Sigmoid colon (tissue), 7 donors: ENCODE data around the gene PAFAH1B2. TPM values are rescaled to one million over a fixed set of nuclear protein-coding genes. Genes with fewer than 3 reads are reported as not detected.

ENCODE experiments used
- DNase-seq: peaks from one replicate; pipeline ENCODE4 v3.0.0-alpha.2; 2019
- H3K27ac ChIP-seq, 4 donors: fragments of 200-600 bp; sonication (generic); one replicate each; pipeline ENCODE4 v1.5.1; 2016 to 2019; ENCODE audit warnings: mild to moderate bottlenecking in 1 of 4
- H3K27me3 ChIP-seq, 3 donors: fragments of 200-600 bp; sonication (generic); one replicate each; pipeline ENCODE4 v1.5.1; 2019; ENCODE audit warnings: mild to moderate bottlenecking in 1 of 3
- H3K36me3 ChIP-seq, 4 donors: fragments of 200-600 bp; sonication (generic); one replicate each; pipeline ENCODE4 v1.5.1; 2016 to 2019
- H3K4me1 ChIP-seq, 4 donors: fragments of 200-600 bp; sonication (generic); one replicate each; pipeline ENCODE4 v1.5.1; 2017 to 2019
- H3K4me3 ChIP-seq, 4 donors: fragments of 200-600 bp; sonication (generic); one replicate each; pipeline ENCODE4 v1.5.1; 2017 to 2019; ENCODE audit warnings: mild to moderate bottlenecking in 2 of 4, moderate library complexity in 1 of 4
- H3K9me3 ChIP-seq, 4 donors: fragments of 200-600 bp in 3 of 4; sonication (generic) in 3 of 4; one replicate each; pipeline versions ENCODE4 v1.5.1 to v1.6.1; 2013 to 2019
- EP300 ChIP-seq, 4 donors: sonication (generic); formaldehyde crosslinking; IDR thresholded peaks; one replicate each; pipeline ENCODE4 v1.6.1; 2017; ENCODE audit warnings: antibody characterized with exemption in 4 of 4
- POLR2A ChIP-seq, 2 donors: fragments of 450-650 bp; IDR thresholded peaks; one replicate each; pipeline ENCODE4 v1.6.1; 2016; ENCODE audit warnings: antibody characterized with exemption in 2 of 2, mild to moderate bottlenecking in 2 of 2, moderate library complexity in 2 of 2
- POLR2AphosphoS5 ChIP-seq, 4 donors: sonication (generic); formaldehyde crosslinking; IDR thresholded peaks; one replicate each; pipeline ENCODE4 v1.6.1; 2017; ENCODE audit warnings: antibody characterized with exemption in 4 of 4
- WGBS, 2 donors: extraction: QIAGEN DNeasy Blood & Tissue Kit; methylation state at CpG; one replicate each; pipeline ENCODE4 v1.1.7; 2013; 5-methylcytosine and 5-hydroxymethylcytosine counted together
- intact Hi-C: fragments of 100-400 bp; cut with DNase I; formaldehyde crosslinking; loops from one replicate; pipeline ENCODE4 v1.15.1; 2023
- polyA plus RNA-seq, 3 donors: library from polyadenylated mRNA; stranded (reverse); fragments of 200-250 nt; gene quantifications; one replicate each; pipeline ENCODE4 v1.2.3, GENCODE V29; 2013
- total RNA-seq, 4 donors: library from RNA; depleted of rRNA; stranded (reverse); fragments of >200 nt; gene quantifications; one replicate each; pipeline ENCODE4 v1.1.0, GENCODE V29; 2016
- TF ChIP-seq, protein P1 (sequence below), 4 experiments: fragments of 450-650 bp in 3 of 4; fragments of 200-600 bp in 1 of 4; IDR thresholded peaks; one replicate each; pipeline ENCODE4 v1.5.1; 2016 to 2019; ENCODE audit warnings: antibody characterized with exemption in 4 of 4, mild to moderate bottlenecking in 3 of 4, moderate library complexity in 2 of 4
- donor health status: healthy with polysubstance abuse.
- donor health status: Bipolar disorder and iron deficiency.
- donor health status: healthy.

Gene PAFAH1B2
- total and polyA plus RNA-seq, 7 donors: 26.0 to 76.4 (median 42.1) TPM

DNA sequence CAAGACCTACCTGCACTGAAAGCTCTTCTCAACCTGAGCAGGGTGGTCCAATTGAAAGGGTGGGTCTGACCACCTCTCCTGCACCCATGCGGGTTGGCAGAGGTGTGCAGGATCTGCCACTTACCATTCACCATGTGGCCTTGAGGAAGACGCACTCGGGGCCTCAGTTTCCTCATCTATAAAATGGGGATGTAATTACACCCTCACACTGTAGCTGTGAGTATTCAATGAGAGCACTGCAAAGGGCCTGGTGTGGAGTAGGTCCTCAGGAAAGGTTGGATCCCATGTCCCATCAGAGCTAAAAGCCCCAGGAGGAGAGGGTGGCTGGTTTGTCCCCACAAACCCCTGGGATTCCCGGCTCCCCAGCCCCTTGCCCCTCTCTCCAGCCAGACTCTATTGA, 54.5 kb downstream of the PAFAH1B2 start:
- Histone ChIP-seq H3K36me3 (peaks cover 18 to 51% (median 33%) of the 10 kb centered on the region in 4 donors), H3K27ac (peak overlapping the region; percentile 90 to 99 (median 96)), H3K4me3 (peak overlapping the region; percentile 59 to 90 (median 86)), H3K9me3 (no peaks in the 10 kb centered on the region), H3K4me1 (peaks cover 0 to 33% (median 30%) of the 10 kb centered on the region in 4 donors), H3K27me3 (no peaks in the 10 kb centered on the region)
- 53 to 71% methylated on average over 4 of the region's 4 CpGs for WGBS, 2 donors
- TF ChIP-seq, protein P1, sequence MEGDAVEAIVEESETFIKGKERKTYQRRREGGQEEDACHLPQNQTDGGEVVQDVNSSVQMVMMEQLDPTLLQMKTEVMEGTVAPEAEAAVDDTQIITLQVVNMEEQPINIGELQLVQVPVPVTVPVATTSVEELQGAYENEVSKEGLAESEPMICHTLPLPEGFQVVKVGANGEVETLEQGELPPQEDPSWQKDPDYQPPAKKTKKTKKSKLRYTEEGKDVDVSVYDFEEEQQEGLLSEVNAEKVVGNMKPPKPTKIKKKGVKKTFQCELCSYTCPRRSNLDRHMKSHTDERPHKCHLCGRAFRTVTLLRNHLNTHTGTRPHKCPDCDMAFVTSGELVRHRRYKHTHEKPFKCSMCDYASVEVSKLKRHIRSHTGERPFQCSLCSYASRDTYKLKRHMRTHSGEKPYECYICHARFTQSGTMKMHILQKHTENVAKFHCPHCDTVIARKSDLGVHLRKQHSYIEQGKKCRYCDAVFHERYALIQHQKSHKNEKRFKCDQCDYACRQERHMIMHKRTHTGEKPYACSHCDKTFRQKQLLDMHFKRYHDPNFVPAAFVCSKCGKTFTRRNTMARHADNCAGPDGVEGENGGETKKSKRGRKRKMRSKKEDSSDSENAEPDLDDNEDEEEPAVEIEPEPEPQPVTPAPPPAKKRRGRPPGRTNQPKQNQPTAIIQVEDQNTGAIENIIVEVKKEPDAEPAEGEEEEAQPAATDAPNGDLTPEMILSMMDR (IDR thresholded peaks at IDR 0.05): no peak
- TF ChIP-seq POLR2A (IDR thresholded peaks at IDR 0.05) (no peak), POLR2AphosphoS5 (IDR thresholded peaks at IDR 0.05) (no peak), EP300 (IDR thresholded peaks at IDR 0.05) (no peak)
- no peak for DNase-seq
- intact Hi-C loops: loop anchor here (1.0 to 5.0 kb wide), 2 partner anchors 24 to 51 kb away; no protein-coding TSS in a partner anchor

DNA sequence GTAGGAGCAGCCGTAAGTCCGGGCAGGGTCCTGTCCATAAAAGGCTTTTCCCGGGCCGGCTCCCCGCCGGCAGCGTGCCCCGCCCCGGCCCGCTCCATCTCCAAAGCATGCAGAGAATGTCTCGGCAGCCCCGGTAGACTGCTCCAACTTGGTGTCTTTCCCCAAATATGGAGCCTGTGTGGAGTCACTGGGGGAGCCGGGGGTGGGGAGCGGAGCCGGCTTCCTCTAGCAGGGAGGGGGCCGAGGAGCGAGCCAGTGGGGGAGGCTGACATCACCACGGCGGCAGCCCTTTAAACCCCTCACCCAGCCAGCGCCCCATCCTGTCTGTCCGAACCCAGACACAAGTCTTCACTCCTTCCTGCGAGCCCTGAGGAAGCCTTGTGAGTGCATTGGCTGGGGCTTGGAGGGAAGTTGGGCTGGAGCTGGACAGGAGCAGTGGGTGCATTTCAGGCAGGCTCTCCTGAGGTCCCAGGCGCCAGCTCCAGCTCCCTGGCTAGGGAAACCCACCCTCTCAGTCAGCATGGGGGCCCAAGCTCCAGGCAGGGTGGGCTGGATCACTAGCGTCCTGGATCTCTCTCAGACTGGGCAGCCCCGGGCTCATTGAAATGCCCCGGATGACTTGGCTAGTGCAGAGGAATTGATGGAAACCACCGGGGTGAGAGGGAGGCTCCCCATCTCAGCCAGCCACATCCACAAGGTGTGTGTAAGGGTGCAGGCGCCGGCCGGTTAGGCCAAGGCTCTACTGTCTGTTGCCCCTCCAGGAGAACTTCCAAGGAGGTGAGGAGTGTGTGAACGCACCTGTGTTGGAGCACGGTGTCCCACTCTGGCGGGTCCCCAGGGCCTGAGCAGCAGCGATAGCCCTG, 55.2 kb downstream of the PAFAH1B2 start, which contains the start of gene TAGLN:
Gene TAGLN, plus strand, starts transcription at position 318 of the 863 bp plus-strand sequence. CDS start 3,644 bp downstream, outside the sequence.
- Histone ChIP-seq H3K4me3 (peak within 1 kb of the TSS; percentile 59 to 90 (median 86)), H3K27me3 (no peaks in the 10 kb centered on the region), H3K27ac (peak within 1 kb of the TSS; percentile 90 to 99 (median 96)), H3K36me3 (peaks cover 23 to 51% (median 35%) of the 10 kb centered on the region in 4 donors), H3K9me3 (no peaks in the 10 kb centered on the region), H3K4me1 (peaks cover 0 to 40% (median 35%) of the 10 kb centered on the region in 4 donors)
- 46 to 47% methylated on average over 34 of the region's 34 CpGs for WGBS, 2 donors
- peak; percentile 97 for DNase-seq
- TF ChIP-seq EP300 (IDR thresholded peaks at IDR 0.05): peak in 2 of 4 donors; percentile 42 to 62
- peak; percentile 86 to 97 for TF ChIP-seq POLR2A (IDR thresholded peaks at IDR 0.05)
- TF ChIP-seq, protein P1 (IDR thresholded peaks at IDR 0.05): no peak
- TF ChIP-seq POLR2AphosphoS5 (IDR thresholded peaks at IDR 0.05): peak; percentile 96 to 99 (median 98)
- intact Hi-C loops: loop anchor here (5.0 kb wide), 1 partner anchor 52 kb away; no protein-coding TSS in a partner anchor

DNA sequence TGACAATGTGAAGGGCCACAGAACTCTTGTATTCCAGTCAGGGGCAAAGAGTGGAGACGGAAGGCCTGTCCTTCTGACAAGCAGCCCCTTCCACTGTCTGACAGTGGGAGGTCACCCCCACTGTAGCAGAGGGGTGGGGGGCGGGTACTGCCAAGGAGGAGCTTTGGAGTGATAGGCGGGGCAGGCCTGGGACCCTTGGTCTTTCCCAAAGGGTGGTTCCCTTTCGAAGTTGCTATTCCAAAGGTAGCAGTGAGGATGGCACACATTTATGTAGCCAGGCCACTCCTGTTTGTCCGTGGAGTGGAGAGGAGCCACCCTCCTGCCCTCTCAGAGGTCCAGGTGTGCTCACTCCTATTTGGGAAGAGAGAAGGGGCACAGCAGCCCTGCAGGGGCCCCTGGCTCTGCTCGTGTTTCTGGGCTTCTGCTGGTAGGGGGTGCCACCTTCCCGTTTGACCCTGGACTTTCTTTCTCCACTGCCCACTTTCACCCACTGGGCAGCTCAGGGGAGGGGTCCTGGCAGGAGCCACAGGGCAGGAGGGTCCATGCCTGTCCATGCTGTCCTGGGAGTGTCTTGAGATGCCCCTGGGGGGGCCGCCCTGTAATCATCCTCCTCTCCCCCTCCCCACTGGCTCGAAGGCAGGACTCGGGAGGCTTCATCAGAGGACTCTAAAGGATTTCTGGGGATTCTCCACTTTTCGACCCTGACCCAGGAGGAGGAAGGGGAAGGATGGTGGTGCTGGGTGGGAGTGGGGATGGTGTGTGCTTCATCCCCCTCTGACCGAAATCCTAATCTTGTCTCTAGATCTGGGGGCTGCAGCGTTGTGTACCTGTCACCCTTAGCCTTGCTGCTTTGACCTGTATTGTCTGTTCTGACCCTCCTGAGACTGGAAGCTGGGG, 56.1 kb downstream of the PAFAH1B2 start:
- intact Hi-C loops: loop anchor here (5.0 kb wide), 1 partner anchor 53 kb away; no protein-coding TSS in a partner anchor
- H3K4me1 ChIP-seq: peaks cover 0 to 49% (median 44%) of the 10 kb centered on the region in 4 donors
- TF ChIP-seq EP300 (IDR thresholded peaks at IDR 0.05) (no peak), POLR2AphosphoS5 (IDR thresholded peaks at IDR 0.05) (peak; percentile 32 to 61 (median 59)), POLR2A (IDR thresholded peaks at IDR 0.05) (peak in 1 of 2 donors; percentile 33)
- TF ChIP-seq, protein P1 (IDR thresholded peaks at IDR 0.05): no peak
- H3K9me3 ChIP-seq: no peaks in the 10 kb centered on the region
- H3K27me3 ChIP-seq: no peaks in the 10 kb centered on the region
- peak overlapping the region; percentile 59 to 90 (median 86) for H3K4me3 ChIP-seq
- DNase-seq: no peak
- peak overlapping the region; percentile 90 to 99 (median 96) for H3K27ac ChIP-seq
- WGBS, 2 donors: 65 to 67% methylated on average over 13 of the region's 13 CpGs
- H3K36me3 ChIP-seq: peaks cover 30 to 57% (median 39%) of the 10 kb centered on the region in 4 donors
